ENCODE data around the gene KRTAP10-9.
A peak's percentile ranks its signal among the peaks of the same experiment; 100 is the strongest.

Gene KRTAP10-9

DNA sequence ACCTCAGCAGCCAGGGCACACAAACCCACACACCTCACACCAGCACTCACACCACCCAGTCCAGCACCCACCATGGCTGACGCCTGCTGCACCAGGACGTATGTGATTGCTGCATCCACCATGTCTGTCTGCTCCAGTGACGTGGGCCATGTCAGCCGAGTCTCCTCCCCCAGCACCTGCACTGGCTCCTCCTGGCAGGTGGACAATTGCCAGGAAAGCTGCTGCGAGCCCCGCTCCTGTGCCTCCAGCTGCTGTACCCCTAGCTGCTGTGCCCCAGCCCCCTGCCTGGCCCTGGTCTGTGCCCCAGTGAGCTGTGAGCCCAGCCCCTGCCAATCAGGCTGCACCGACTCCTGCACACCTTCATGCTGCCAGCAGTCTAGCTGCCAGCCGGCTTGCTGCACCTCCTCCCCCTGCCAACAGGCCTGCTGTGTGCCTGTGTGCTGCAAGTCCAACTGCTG, 14.8 kb upstream of the KRTAP10-9 start, which contains the start of gene KRTAP10-8:
Gene KRTAP10-8 (plus strand): TSS at position 51 of the 458 bp plus-strand sequence. CDS start 22 bp downstream, at position 73.
- Histone ChIP-seq H3K4me2 (no peak within 1 kb of the TSS; a peak in 1 of 22 replicates), H3K4me1 (peaks cover 4 to 33% (median 26%) of the 10 kb centered on the region in 10 experiments), H3K9ac (no peak within 1 kb of the TSS), H3K9me3 (replicated peaks in 1 of 11) (peaks cover 36 to 45% (median 37%) of the 10 kb centered on the region in 11 experiments), H3K4me3 (no peak within 1 kb of the TSS), H3K27me3 (peaks cover 0 to 5% (median 0%) of the 10 kb centered on the region in 11 experiments; a peak in 3 of 22 replicates), H3K36me3 (peaks cover 0 to 7% (median 0%) of the 10 kb centered on the region in 11 experiments; a peak in 4 of 22 replicates), H3K27ac (no peak within 1 kb of the TSS), H4K20me1 (no peaks in the 10 kb centered on the region)
- no peak for TF ChIP-seq Cebpa-rat (IDR thresholded peaks at IDR 0.05)

DNA sequence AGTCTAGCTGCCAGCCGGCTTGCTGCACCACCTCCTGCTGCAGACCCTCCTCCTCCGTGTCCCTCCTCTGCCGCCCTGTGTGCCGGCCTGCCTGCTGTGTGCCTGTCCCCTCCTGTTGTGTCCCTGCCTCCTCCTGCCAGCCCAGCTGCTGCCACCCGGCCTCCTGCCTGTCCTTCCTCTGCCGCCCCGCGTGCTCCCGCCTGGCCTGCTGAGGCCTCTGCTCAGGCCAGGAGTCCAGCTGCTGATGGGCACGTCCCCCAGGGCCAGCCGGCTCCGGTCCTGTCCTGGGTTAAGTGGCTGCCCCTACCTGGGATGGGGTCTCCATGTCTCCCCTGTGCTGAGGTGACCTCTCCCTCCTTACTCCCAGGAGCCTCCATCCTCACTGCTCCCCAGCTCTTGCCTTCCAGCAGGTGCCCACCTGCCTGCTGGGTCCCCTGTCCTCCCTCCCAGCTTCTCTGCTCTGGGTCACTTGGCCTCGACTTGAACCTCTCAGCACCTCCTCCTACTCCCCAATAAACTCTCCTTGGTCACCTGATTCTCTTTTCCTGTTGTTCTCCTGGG, 14.1 kb upstream of the KRTAP10-9 start:
- no peak overlapping the region for H3K9ac ChIP-seq
- no peak overlapping the region for H3K27ac ChIP-seq
- peaks cover 36 to 44% (median 37%) of the 10 kb centered on the region in 11 experiments for H3K9me3 ChIP-seq (replicated peaks in 1 of 11)
- TF ChIP-seq Cebpa-rat (IDR thresholded peaks at IDR 0.05): no peak
- H3K4me1 ChIP-seq: peaks cover 11 to 38% (median 30%) of the 10 kb centered on the region in 10 experiments
- peaks cover 0 to 7% (median 0%) of the 10 kb centered on the region in 11 experiments; a peak in 4 of 22 replicates for H3K36me3 ChIP-seq
- no peaks in the 10 kb centered on the region for H4K20me1 ChIP-seq
- no peak overlapping the region; a peak in 1 of 22 replicates for H3K4me2 ChIP-seq
- H3K27me3 ChIP-seq: peaks cover 0 to 5% (median 0%) of the 10 kb centered on the region in 11 experiments; a peak in 3 of 22 replicates
- H3K4me3 ChIP-seq: no peak overlapping the region

DNA sequence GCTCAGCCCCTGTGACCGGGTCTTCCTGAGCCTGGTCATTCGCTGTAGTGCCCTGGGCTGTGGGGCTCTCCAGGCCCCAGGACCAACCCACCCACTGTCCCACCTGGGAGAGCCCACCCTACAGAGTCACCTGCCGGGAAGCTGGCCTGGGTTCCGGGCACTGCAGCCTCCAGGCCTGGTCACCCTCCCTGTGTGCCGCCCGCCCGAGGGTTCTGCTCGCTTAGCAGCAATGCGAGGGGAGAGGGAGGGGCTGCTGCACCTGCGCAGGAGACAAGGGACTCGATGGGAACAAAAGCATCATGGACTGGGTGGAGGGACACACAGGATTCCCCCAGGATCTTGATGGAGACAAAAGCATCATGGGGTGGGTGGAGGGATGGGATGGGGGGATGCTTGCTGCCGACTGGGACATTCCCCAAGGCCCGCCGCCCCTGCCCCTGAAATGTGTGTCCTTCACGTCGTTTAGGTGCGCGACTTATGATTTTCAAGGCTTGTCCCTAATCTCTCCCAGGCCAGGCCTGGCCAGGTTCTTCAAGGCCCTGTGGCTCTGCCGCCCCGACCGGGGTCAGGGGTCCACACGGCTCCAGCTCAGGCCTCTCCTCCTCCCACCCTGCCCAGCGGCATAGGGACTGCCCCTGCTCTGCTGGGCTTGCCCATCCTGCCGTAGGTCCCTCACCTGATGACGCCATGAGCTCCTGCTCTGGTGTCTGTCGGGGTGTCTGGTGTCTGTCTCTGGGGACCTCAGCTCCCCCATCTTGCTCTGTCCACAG, 13.3 kb upstream of the KRTAP10-9 start:
- Histone ChIP-seq H4K20me1 (no peaks in the 10 kb centered on the region), H3K4me2 (no peak overlapping the region), H3K27ac (no peak overlapping the region), H3K27me3 (peaks cover 0 to 5% (median 0%) of the 10 kb centered on the region in 11 experiments; a peak in 3 of 22 replicates), H3K4me3 (no peak overlapping the region), H3K9me3 (replicated peaks in 1 of 11) (peaks cover 35 to 41% (median 37%) of the 10 kb centered on the region in 11 experiments), H3K36me3 (peaks cover 0 to 7% (median 0%) of the 10 kb centered on the region in 11 experiments; a peak in 4 of 22 replicates), H3K4me1 (peaks cover 20 to 46% (median 38%) of the 10 kb centered on the region in 10 experiments), H3K9ac (no peak overlapping the region)
- TF ChIP-seq Cebpa-rat (IDR thresholded peaks at IDR 0.05): no peak

DNA sequence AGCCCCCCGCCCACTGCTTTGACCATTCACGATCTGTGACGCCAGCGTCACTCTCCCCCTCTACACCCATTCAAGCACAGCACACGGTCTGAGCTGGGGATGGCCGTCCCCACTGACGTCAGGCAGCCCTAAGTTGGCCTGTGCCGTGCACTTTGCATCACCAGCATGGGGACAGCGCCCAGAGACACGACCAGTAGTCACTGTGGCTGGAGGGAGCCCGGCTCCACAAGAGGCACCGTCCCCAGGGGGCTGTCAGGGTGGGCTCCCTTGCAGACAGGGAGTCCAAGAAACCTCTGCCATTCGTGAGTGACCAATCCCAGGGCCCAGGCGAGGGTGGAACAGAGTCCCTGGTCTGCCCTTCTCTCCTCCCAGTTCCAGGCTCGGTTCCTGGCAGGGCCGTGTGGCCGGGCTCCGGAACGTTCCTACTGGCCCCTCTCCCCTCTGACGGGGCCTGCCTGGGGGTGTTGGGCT, 12.7 kb upstream of the KRTAP10-9 start:
- no peak for TF ChIP-seq Cebpa-rat (IDR thresholded peaks at IDR 0.05)
- H3K27ac ChIP-seq: no peak overlapping the region
- H4K20me1 ChIP-seq: no peaks in the 10 kb centered on the region
- H3K36me3 ChIP-seq: peaks cover 0 to 7% (median 0%) of the 10 kb centered on the region in 11 experiments; a peak in 4 of 22 replicates
- peaks cover 26 to 53% (median 45%) of the 10 kb centered on the region in 10 experiments for H3K4me1 ChIP-seq
- no peak overlapping the region for H3K9ac ChIP-seq
- no peak overlapping the region for H3K4me3 ChIP-seq
- H3K27me3 ChIP-seq: peaks cover 0 to 5% (median 0%) of the 10 kb centered on the region in 11 experiments; a peak in 3 of 22 replicates
- peaks cover 29 to 35% (median 31%) of the 10 kb centered on the region in 11 experiments for H3K9me3 ChIP-seq (replicated peaks in 1 of 11)
- H3K4me2 ChIP-seq: peak overlapping the region in 5 of 11 experiments; percentile 65 to 77 (median 71); a peak in 10 of 22 replicates

DNA sequence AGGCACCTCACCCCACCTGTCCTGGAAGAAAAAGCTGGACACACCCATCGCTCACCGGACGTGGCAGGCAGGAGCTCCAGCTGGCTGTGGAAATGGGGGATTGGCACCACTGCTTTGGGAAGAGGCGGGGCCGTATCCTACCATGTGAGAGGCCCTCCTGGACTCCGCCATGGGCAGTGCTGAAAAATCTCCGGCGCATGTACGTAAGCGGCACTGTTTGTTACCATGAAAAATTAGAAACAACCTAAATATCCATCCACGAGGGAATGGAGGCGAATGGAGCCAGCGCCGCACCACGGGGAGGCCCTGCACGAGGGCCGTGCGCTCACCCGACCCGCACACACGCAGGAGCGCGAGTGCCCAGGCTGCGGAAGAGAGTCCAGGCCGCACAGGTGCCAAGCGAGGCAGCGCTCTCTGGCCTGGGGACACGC, 11.9 kb upstream of the KRTAP10-9 start:
- TF ChIP-seq Cebpa-rat (IDR thresholded peaks at IDR 0.05): no peak
- peaks cover 25 to 32% (median 28%) of the 10 kb centered on the region in 11 experiments for H3K9me3 ChIP-seq (replicated peaks in 1 of 11)
- H3K4me3 ChIP-seq: no peak overlapping the region
- peak overlapping the region in 8 of 11 experiments; percentile 50 to 77 (median 66); a peak in 13 of 22 replicates for H3K4me2 ChIP-seq
- H3K27me3 ChIP-seq: peaks cover 0 to 5% (median 0%) of the 10 kb centered on the region in 11 experiments; a peak in 3 of 22 replicates
- no peak overlapping the region for H3K9ac ChIP-seq
- H3K27ac ChIP-seq: no peak overlapping the region
- H3K36me3 ChIP-seq: peaks cover 0 to 6% (median 0%) of the 10 kb centered on the region in 11 experiments; a peak in 4 of 22 replicates
- H4K20me1 ChIP-seq: no peaks in the 10 kb centered on the region
- peaks cover 30 to 54% (median 46%) of the 10 kb centered on the region in 10 experiments for H3K4me1 ChIP-seq

DNA sequence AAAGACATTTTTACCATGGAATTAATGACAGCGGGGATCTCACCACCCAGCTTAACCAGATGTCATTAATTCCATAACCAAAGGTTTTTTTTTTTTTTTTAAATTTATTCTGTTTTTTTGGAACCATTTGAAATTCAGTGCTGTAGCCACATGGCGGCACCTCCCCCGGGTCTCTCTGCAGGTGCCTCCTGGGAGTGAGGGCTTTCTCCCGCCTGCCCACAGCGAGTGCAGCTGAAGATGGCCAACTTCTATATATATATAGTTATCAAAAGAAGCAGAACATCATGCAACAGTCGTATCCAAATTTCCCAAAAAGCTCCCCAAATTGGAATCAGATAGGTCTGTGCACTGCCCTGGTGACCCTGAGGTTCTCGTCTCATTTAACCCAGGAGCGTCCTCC, 11.4 kb upstream of the KRTAP10-9 start:
- H3K4me3 ChIP-seq: no peak overlapping the region
- no peak overlapping the region for H3K27ac ChIP-seq
- H3K4me2 ChIP-seq: peak overlapping the region in 9 of 11 experiments; percentile 44 to 77 (median 65); a peak in 18 of 22 replicates
- no peak for TF ChIP-seq Cebpa-rat (IDR thresholded peaks at IDR 0.05)
- no peak overlapping the region for H3K9ac ChIP-seq
- peaks cover 25 to 30% (median 27%) of the 10 kb centered on the region in 11 experiments for H3K9me3 ChIP-seq (replicated peaks in 1 of 11)
- H3K4me1 ChIP-seq: peaks cover 30 to 54% (median 46%) of the 10 kb centered on the region in 10 experiments
- no peaks in the 10 kb centered on the region for H4K20me1 ChIP-seq
- peaks cover 0 to 5% (median 0%) of the 10 kb centered on the region in 11 experiments; a peak in 3 of 22 replicates for H3K27me3 ChIP-seq
- H3K36me3 ChIP-seq: peaks cover 0 to under 1% (median 0%) of the 10 kb centered on the region in 11 experiments; a peak in 2 of 22 replicates

DNA sequence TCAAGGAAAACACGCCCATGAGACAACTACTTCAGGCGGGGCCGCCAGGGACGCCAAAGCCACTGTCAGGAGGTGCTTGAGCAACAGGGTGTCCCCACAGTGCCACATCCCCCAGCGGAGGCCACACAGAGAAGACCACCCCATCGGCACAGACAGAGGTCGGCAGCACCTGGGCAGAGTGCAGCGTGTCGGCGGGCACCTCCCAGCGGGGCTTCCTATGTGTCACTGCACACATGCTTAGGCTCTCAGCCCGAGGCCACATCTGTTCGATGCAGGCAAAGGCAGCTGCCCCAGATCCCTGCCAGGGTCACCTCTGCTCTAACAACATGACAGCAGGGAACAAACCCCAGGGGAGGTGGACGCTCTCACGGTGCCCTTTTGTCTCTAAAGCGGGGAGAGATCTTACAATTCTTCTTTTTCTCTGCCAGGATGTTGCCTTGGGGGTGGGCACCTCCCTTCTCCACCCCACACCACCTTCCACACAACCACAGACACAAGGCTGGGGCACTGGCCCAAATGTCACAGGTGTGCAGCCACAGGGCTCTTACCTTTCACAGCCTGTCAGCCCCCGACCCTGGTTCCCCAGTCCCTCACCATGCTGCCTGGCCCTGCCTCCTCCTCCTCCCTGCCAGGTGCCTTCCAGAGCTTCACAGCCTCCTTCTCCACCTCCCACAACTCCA, 10.8 kb upstream of the KRTAP10-9 start:
- Histone ChIP-seq H3K27ac (no peak overlapping the region; a peak in 1 of 22 replicates), H3K9ac (peak overlapping the region in 3 of 11 experiments; percentile 14 to 37 (median 27); a peak in 3 of 22 replicates), H4K20me1 (no peaks in the 10 kb centered on the region), H3K4me1 (peaks cover 30 to 54% (median 46%) of the 10 kb centered on the region in 10 experiments), H3K4me3 (no peak overlapping the region), H3K4me2 (peak overlapping the region in 9 of 11 experiments; percentile 44 to 77 (median 65); a peak in 18 of 22 replicates), H3K9me3 (replicated peaks in 1 of 11) (peaks cover 19 to 27% (median 21%) of the 10 kb centered on the region in 11 experiments), H3K27me3 (peaks cover 0 to 5% (median 0%) of the 10 kb centered on the region in 11 experiments; a peak in 3 of 22 replicates), H3K36me3 (no peaks in the 10 kb centered on the region)
- TF ChIP-seq Cebpa-rat (IDR thresholded peaks at IDR 0.05): no peak

DNA sequence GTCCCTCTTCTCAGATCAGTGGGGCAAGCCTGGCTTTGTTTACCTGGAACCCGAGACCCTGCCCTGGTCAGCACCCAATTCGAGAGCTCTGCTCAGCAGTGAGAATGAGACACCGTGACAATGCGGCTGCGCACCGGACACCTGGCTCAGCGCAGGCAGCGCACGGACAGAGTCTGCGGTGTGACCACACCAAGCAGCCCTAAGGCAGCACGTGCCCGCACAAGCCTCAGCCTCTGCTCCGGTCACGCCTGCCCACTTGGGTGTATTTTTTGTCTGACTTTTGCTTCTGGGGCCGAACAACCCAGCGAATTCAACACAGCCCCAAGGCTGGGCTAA, 10.3 kb upstream of the KRTAP10-9 start:
- peaks cover 30 to 54% (median 46%) of the 10 kb centered on the region in 10 experiments for H3K4me1 ChIP-seq
- no peak overlapping the region for H3K4me3 ChIP-seq
- peak overlapping the region in 9 of 11 experiments; percentile 44 to 77 (median 65); a peak in 17 of 22 replicates for H3K4me2 ChIP-seq
- H3K9me3 ChIP-seq (replicated peaks in 1 of 11): peaks cover 14 to 27% (median 16%) of the 10 kb centered on the region in 11 experiments
- H4K20me1 ChIP-seq: no peaks in the 10 kb centered on the region
- no peaks in the 10 kb centered on the region for H3K36me3 ChIP-seq
- peaks cover 0 to 5% (median 0%) of the 10 kb centered on the region in 11 experiments; a peak in 3 of 22 replicates for H3K27me3 ChIP-seq
- no peak for TF ChIP-seq Cebpa-rat (IDR thresholded peaks at IDR 0.05)
- no peak overlapping the region; a peak in 1 of 22 replicates for H3K27ac ChIP-seq
- peak overlapping the region in 1 of 11 experiments; percentile 27; a peak in 2 of 22 replicates for H3K9ac ChIP-seq

Measured in BLaER1 treated with 17β-estradiol and CSF1 and Interleukin-3, amounts not matched to agents 10 nM and 100 nM (cell line).